GM12878 (cell line): Measurements from ENCODE around the gene ARHGEF11. TPM values are rescaled to one million over a fixed set of nuclear protein-coding genes. Genes with fewer than 3 reads are reported as not detected.

Experiments
- ATAC-seq: fragments of 200-7000 bp; cut with Tn5 transposase; 3 replicates; pipeline ENCODE4 v1.9.1; 2020; ENCODE audit warnings: mild to moderate bottlenecking, moderate library complexity
- BruUV-seq: library from RNA; stranded (reverse); fragments of 400-500 nt; replicated peaks from 2 replicates; lab custom pipeline; 2021; lab: Mats Ljungman, UMichigan
- CTCF ChIA-PET: fragments of 300-600 bp; sonication (Branson Sonifier 250); formaldehyde crosslinking; extraction: SDS; loops from one replicate; lab custom pipeline; 2021; ENCODE audit warnings: inconsistent platforms; lab: Yijun Ruan, JAX
- POLR2A ChIA-PET: fragments of 350-600 bp; formaldehyde crosslinking; extraction: SDS; loops from one replicate; lab custom pipeline; 2021; ENCODE audit warnings: inconsistent platforms; lab: Charles Lee
- RAD21 ChIA-PET: fragments of 300-600 bp; sonication (Branson Sonifier 250); formaldehyde crosslinking; loops from one replicate; lab custom pipeline; 2023; ENCODE audit warnings: antibody characterized with exemption; ENCODE audit not compliant: unreplicated experiment; lab: Charles Lee
- SMC1A ChIA-PET: fragments of 300-600 bp; sonication (Branson Sonifier 250); formaldehyde crosslinking; loops from one replicate; lab custom pipeline; 2023; ENCODE audit not compliant: unreplicated experiment, uncharacterized antibody; lab: Charles Lee
- DNase-seq: peaks from one replicate; pipeline ENCODE4 v3.0.0-alpha.2; 2011; ENCODE audit warnings: low read depth, low spot score
- FAIRE-seq: peaks from 3 replicates; lab custom pipeline; 2011; peaks lifted over from hg19 to GRCh38; lab: Jason Lieb, UNC
- H2AFZ ChIP-seq: 2 replicates; pipeline ENCODE4 v1.6.0; 2011; ENCODE audit warnings: low read depth, low read length, control low read depth; ENCODE audit not compliant: control insufficient read depth
- H3K27ac ChIP-seq: 2 replicates; pipeline ENCODE4 v1.5.1; 2011; ENCODE audit warnings: control low read depth; ENCODE audit not compliant: control insufficient read depth, insufficient read depth
- H3K27me3 ChIP-seq, 2 experiments: replicated peaks in 1 of 2; 2 replicates each; pipeline versions ENCODE4 v1.6.0 to v1.6.1; 2011; ENCODE audit warnings: low read length in 1 of 2; ENCODE audit not compliant: control insufficient read depth in 2 of 2, insufficient read depth in 2 of 2
- H3K36me3 ChIP-seq, 2 experiments: 2 replicates each; pipeline ENCODE4 v1.5.1; 2011; ENCODE audit warnings: low read length in 1 of 2; ENCODE audit not compliant: control insufficient read depth in 2 of 2, insufficient read depth in 2 of 2
- H3K4me1 ChIP-seq: 2 replicates; pipeline ENCODE4 v1.6.1; 2011; ENCODE audit warnings: mild to moderate bottlenecking, low read length, moderate library complexity, mixed read lengths; ENCODE audit not compliant: control insufficient read depth, insufficient read depth
- H3K4me2 ChIP-seq: 2 replicates; pipeline ENCODE4 v1.6.0; 2011; ENCODE audit warnings: control low read depth; ENCODE audit not compliant: control insufficient read depth, insufficient read depth
- H3K4me3 ChIP-seq: fragments of 200-600 bp; sonication (generic); 2 replicates; pipeline ENCODE4 v1.5.1; 2016
- H3K79me2 ChIP-seq: 2 replicates; pipeline ENCODE4 v1.6.0; 2011; ENCODE audit warnings: low read length; ENCODE audit not compliant: control insufficient read depth, insufficient read depth
- H3K9ac ChIP-seq: 2 replicates; pipeline ENCODE4 v1.8.0; 2011; ENCODE audit warnings: low read length, control low read depth, mixed read lengths; ENCODE audit not compliant: control insufficient read depth, insufficient read depth
- H3K9me3 ChIP-seq: replicated peaks from 3 replicates; pipeline ENCODE4 v1.5.1; 2011; ENCODE audit warnings: mild to moderate bottlenecking, low read length; ENCODE audit not compliant: control insufficient read depth, insufficient read depth
- H4K20me1 ChIP-seq: 2 replicates; pipeline ENCODE4 v1.6.0; 2011; ENCODE audit not compliant: control insufficient read depth, insufficient read depth
- ATF2 ChIP-seq: IDR thresholded peaks from 2 replicates; pipeline ENCODE4 v1.6.1; 2012; ENCODE audit warnings: low read length, inconsistent platforms
- ATF7 ChIP-seq: fragments of 450-650 bp; IDR thresholded peaks from 2 replicates; pipeline ENCODE4 v1.6.1; 2016; ENCODE audit warnings: low read depth, mild to moderate bottlenecking
- CHD1 ChIP-seq: IDR thresholded peaks from 2 replicates; pipeline ENCODE4 v1.6.1; 2012; ENCODE audit warnings: low read depth, low read length, improper control_type of control experiment
- EGR1 ChIP-seq, 2 experiments: IDR thresholded peaks; 1 replicate in 1 of 2; 2 replicates in 1 of 2; pipeline ENCODE4 v1.6.1; 2011 to 2012; ENCODE audit warnings: low read depth in 2 of 2, low read length in 2 of 2, borderline replicate concordance in 1 of 2, mild to moderate bottlenecking in 1 of 2, moderate library complexity in 1 of 2
- IRF5 ChIP-seq: fragments of 450-650 bp; IDR thresholded peaks from 2 replicates; pipeline ENCODE4 v1.6.1; 2017; ENCODE audit warnings: borderline replicate concordance
- MEF2A ChIP-seq: IDR thresholded peaks from 2 replicates; pipeline ENCODE4 v1.6.1; 2011; ENCODE audit warnings: low read depth, mild to moderate bottlenecking, low read length, moderate library complexity; ENCODE audit not compliant: insufficient read depth
- MLLT1 ChIP-seq: fragments of 450-650 bp; IDR thresholded peaks from 2 replicates; pipeline ENCODE4 v1.6.1; 2016; ENCODE audit warnings: mild to moderate bottlenecking
- NBN ChIP-seq: fragments of 450-650 bp; IDR thresholded peaks from 2 replicates; pipeline ENCODE4 v1.6.1; 2016
- NFIC ChIP-seq: IDR thresholded peaks from 2 replicates; pipeline ENCODE4 v1.6.1; 2012; ENCODE audit warnings: low read depth, mild to moderate bottlenecking, inconsistent platforms, low read length, moderate library complexity
- PAX8 ChIP-seq: fragments of 450-650 bp; IDR thresholded peaks from 2 replicates; pipeline ENCODE4 v1.6.1; 2017; ENCODE audit warnings: mild to moderate bottlenecking, moderate library complexity
- POLR2AphosphoS2 ChIP-seq: IDR thresholded peaks from 2 replicates; pipeline ENCODE4 v1.6.1; 2011; ENCODE audit warnings: low read depth, mild to moderate bottlenecking, low read length, improper control_type of control experiment, moderate library complexity
- RAD21 ChIP-seq: IDR thresholded peaks from 2 replicates; pipeline ENCODE4 v1.6.1; 2011; ENCODE audit warnings: mild to moderate bottlenecking, low read depth, low read length, moderate library complexity; ENCODE audit not compliant: insufficient read depth
- SMARCA5 ChIP-seq: fragments of 450-650 bp; IDR thresholded peaks from 2 replicates; pipeline ENCODE4 v1.6.1; 2017; ENCODE audit warnings: mild to moderate bottlenecking
- SREBF1 ChIP-seq: IDR thresholded peaks from 2 replicates; pipeline ENCODE4 v1.6.1; 2012; ENCODE audit warnings: mild to moderate bottlenecking, low read length
- TBL1XR1 ChIP-seq: IDR thresholded peaks from 2 replicates; pipeline ENCODE4 v1.6.1; 2012; ENCODE audit warnings: low read depth, low read length, improper control_type of control experiment
- USF2 ChIP-seq: IDR thresholded peaks from 2 replicates; pipeline ENCODE4 v1.6.1; 2011; ENCODE audit warnings: low read depth, low read length, improper control_type of control experiment, borderline replicate concordance
- ZBED1 ChIP-seq: IDR thresholded peaks from 2 replicates; pipeline ENCODE4 v1.6.1; 2016; ENCODE audit warnings: borderline replicate concordance
- ZNF207 ChIP-seq: fragments of 450-650 bp; IDR thresholded peaks from 2 replicates; pipeline ENCODE4 v1.6.1; 2014; ENCODE audit warnings: antibody characterized with exemption, mild to moderate bottlenecking, borderline replicate concordance
- WGBS: methylation state at CpG from one replicate; pipeline ENCODE4 v1.1.6; 2016; ENCODE audit warnings: low lambda C conversion rate; ENCODE audit not compliant: insufficient replicate concordance, insufficient coverage; ENCODE audit errors: missing lambda C conversion rate; 5-methylcytosine and 5-hydroxymethylcytosine counted together
- in situ Hi-C: fragments of 300-500 bp; cut with MboI; formaldehyde crosslinking; loops from 9 replicates; pipeline ENCODE4 v1.14.3; 2018; ENCODE audit warnings: mixed read lengths
- intact Hi-C: fragments of 100-400 bp; cut with micrococcal nuclease; formaldehyde crosslinking; loops from one replicate; pipeline ENCODE4 v1.14.2; 2022; ENCODE audit not compliant: unreplicated experiment
- polyA plus RNA-seq, 11 experiments: library from polyadenylated mRNA; depleted of rRNA in 4 of 11; unstranded in 6 of 11; stranded (reverse) in 5 of 11; fragments of >200 nt; fragmentation: Nextera tagmentation in 4 of 11; fragmentation: Illumina TruSeq in 1 of 11; extraction: Ambion mirVana in 4 of 11; extraction: Trizol in 1 of 11; gene quantifications; 1 replicate in 1 of 11; 2 replicates in 10 of 11; pipeline versions ENCODE4 v1.2.1 to v1.2.3, GENCODE V29; 2011 to 2016; ENCODE audit warnings: inconsistent platforms in 2 of 11, missing spikeins in 2 of 11, low read depth in 1 of 11
- total RNA-seq, 4 experiments: library from RNA; depleted of rRNA in 3 of 4; stranded (reverse); fragments of >200 nt in 3 of 4; fragmentation: Illumina TruSeq in 1 of 4; extraction: Trizol in 1 of 4; gene quantifications; 2 replicates each; pipeline versions ENCODE4 v1.2.1 to v1.2.3, GENCODE V29; 2013 to 2021

The ARHGEF11 gene
- total and polyA plus RNA-seq, 10 of the 15 experiments (the other 5 are each of a cell fraction or from before 2014, with no cell fraction given), result 0.05 to 12.7 (median 1.8) TPM

- Histone ChIP-seq H4K20me1 (no peaks in the 10 kb centered on the region), H3K4me1 (no peaks in the 10 kb centered on the region), H3K79me2 (no peaks in the 10 kb centered on the region), H3K27me3 (peaks cover 0 to 2% of the 10 kb centered on the region in 2 experiments; a peak in 2 of 4 replicates), H3K27ac (no peak overlapping the region), H3K36me3 (no peaks in the 10 kb centered on the region), H3K4me2 (no peak overlapping the region), H2AFZ (no peak overlapping the region), H3K4me3 (no peak overlapping the region), H3K9me3 (no peaks in the 10 kb centered on the region), H3K9ac (no peak overlapping the region)
- FAIRE-seq, result no peak
- no peak for ATAC-seq
- RAD21 ChIA-PET, result no interaction called here
- no TSS peak for BruUV-seq
- in situ Hi-C loops (no loop called here), intact Hi-C loops (no loop called here)
- POLR2A ChIA-PET, result no interaction called here
- no peak for DNase-seq
- SMC1A ChIA-PET, result no interaction called here
- WGBS, result 20% methylated on average over 19 of the region's 19 CpGs
- CTCF ChIA-PET, result no interaction called here
- TF ChIP-seq IRF5 (no peak), NFIC (no peak), ATF7 (no peak), POLR2AphosphoS2 (no peak), ATF2 (no peak), ZBED1 (no peak), EGR1 (IDR thresholded peaks at IDR 0.05; ENCODE audit: borderline replicate concordance in 1 of 2, low read depth in 2 of 2, low read length in 2 of 2) (no peak), MLLT1 (no peak), RAD21 (no peak), SMARCA5 (no peak), USF2 (no peak), PAX8 (no peak), CHD1 (no peak), SREBF1 (no peak), TBL1XR1 (no peak), MEF2A (no peak), ZNF207 (no peak), NBN (no peak)
These were observed 141.2 kb downstream of the ARHGEF11 start for GRCh38 chr1:156904187-156904959.
